ENCODE results near the gene RNPEPL1.
"Not testable (repeated sequence)": the region's sequence is repeated elsewhere in the genome, so short reads cannot be mapped to it uniquely, and the experiment has no call there.

The RNPEPL1 gene, protein sequence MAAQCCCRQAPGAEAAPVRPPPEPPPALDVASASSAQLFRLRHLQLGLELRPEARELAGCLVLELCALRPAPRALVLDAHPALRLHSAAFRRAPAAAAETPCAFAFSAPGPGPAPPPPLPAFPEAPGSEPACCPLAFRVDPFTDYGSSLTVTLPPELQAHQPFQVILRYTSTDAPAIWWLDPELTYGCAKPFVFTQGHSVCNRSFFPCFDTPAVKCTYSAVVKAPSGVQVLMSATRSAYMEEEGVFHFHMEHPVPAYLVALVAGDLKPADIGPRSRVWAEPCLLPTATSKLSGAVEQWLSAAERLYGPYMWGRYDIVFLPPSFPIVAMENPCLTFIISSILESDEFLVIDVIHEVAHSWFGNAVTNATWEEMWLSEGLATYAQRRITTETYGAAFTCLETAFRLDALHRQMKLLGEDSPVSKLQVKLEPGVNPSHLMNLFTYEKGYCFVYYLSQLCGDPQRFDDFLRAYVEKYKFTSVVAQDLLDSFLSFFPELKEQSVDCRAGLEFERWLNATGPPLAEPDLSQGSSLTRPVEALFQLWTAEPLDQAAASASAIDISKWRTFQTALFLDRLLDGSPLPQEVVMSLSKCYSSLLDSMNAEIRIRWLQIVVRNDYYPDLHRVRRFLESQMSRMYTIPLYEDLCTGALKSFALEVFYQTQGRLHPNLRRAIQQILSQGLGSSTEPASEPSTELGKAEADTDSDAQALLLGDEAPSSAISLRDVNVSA

GRCh38 chr2:240567872-240568677 lies at the start of gene RNPEPL1:
Gene RNPEPL1 (plus strand): TSS chr2:240568484. CDS start chr2:240568587, 103 bp downstream.
- DNase-seq (ENCODE audit: low spot score) = peak; percentile 65

DNA sequence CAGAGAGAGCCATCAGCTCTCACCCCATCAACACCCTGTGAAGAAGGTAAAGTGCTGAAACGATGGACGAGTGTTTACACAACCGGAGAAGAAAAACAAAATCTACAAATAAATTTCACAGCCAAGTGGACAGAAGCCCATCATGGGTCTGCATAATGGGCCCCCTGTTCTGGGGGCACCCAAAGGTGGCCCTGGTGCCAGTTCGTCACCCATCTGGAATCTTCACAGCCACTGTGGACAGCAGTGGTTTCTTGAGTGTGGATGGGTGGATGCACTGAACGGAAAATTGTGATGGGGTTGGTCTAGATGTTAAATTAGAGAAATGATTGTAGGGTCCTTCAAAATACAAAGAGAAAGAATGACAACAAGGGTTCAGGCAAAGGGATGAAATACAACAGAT lies 49.3 kb upstream of the RNPEPL1 start:
- DNase-seq (ENCODE audit: low spot score) = no peak

- no peak for DNase-seq (ENCODE audit: low spot score)
Measured at GRCh38 chr2:240519396-240520129, 48.7 kb upstream of the RNPEPL1 start.

DNA sequence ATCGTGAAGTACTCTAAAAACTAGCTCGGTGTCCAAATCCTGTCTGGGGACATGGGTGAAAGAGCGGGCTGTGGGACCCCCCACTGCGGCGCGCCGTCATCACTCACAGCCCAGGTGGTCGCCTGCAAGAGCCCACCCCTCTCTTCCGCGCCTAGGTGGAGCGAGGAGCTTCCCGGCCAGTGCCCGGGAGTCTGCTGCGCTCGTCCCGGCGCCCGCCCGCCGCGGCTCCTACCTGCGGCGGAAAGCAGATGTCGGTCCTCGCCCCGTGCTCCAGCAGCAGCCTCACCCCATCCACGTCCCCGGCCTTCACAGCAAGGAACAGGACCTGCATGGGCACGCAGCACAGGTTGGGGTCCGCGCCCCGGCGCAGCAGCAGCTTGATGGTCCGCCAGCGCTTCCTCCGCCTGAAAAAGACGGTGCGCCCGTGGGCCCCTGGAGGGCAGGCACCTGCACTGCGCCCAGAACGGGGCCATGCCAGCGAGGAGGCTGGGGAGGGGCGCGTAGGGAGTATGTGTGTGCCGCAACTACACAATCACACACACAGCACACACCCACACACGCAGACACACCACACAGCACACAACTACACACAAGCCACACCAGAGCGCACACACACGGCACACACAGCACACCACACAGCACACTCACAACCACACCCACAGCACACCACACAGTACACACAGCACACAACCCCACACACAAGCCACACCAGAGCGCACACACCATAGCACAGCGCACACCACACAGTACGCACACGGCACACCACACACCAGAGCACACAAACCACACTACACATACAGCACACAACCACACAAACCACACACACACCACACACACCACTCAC lies 47.9 kb upstream of the RNPEPL1 start:
- DNase-seq (ENCODE audit: low spot score) = no peak

- no peak for DNase-seq (ENCODE audit: low spot score)
Measured at GRCh38 chr2:240520974-240521350, 47.3 kb upstream of the RNPEPL1 start.

DNA sequence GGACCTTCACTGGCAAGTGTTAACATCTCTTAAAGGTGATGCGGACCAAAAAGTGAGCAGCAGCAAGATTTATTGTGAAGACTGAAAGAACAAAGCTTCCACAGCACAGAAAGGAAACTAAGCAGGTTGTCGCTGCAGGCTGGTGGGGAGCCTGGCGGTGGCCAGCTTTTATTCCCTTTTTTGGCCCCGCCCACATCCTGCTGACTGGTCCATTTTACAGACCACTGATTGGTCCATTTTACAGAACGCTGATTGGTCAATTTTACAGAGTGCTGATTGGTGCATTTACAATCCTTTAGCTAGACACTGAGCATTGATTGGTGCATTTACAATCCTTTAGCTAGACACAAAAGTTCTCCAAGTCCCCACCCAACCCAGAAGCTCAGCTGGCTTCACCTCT lies 46.4 kb upstream of the RNPEPL1 start:
- DNase-seq (ENCODE audit: low spot score) = not testable (repeated sequence)

DNA sequence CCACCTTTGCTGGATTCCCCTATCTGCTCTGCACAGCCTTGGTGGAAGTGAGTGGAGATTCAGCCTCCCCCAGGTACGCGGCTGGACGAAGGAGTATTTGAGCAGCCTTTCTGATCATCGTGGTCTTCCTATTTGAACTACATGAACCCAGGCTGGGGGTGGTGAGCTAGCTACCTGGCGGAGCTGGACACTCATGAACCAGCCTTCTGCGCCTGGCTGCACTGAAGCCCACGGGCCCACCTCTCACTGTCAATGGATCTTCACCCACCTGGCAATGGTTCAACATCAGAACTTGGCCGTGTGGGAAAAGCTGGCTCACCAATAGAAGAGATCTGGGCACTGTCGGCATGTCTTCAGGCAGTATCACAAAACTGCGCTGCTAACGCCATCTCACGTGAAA lies 45.9 kb upstream of the RNPEPL1 start:
- no peak for DNase-seq (ENCODE audit: low spot score)

GRCh38 chr2:240523451-240524281 lies 44.6 kb upstream of the RNPEPL1 start:
- no peak for DNase-seq (ENCODE audit: low spot score)

GRCh38 chr2:240524963-240525718 lies 43.1 kb upstream of the RNPEPL1 start:
- DNase-seq (ENCODE audit: low spot score) = no peak

DNA sequence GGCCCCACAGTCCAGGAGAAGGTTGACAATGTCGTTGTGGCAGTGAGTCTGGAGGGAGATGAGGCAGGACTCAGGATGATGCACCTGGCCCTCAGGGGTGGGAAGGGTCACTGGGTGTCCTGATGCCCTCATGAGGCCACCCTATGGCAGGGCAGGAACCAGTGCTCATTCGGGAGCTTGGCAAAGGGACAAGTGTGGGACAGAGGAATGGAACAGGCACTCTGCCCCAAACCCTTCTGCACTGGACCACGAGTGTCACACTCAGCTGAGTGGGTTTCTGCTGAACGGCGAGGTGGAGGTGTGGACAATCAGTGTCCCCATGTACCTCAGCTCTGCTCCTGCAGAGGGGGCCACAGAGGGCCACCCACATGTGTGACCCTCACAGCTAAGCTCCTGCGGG lies 42.5 kb upstream of the RNPEPL1 start:
- DNase-seq (ENCODE audit: low spot score) = no peak

DNA sequence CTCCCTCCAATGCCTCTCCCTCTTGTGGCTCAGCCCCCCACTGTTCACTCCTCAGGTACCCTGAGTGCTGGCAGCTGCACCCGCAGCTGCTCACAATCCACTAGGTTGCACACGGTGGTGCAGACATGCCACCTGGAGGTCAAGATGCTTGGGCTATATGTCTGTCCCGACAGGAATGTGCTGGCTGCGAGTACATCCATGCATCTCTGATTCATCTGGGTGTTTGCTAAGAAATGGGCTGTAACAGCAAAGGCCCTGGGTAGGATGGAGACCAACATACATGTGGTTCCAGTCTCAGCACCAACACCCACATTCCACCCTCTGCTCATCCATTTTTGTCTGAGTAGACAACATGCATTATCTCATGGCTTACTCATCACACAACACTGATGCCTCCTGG lies 41.8 kb upstream of the RNPEPL1 start:
- DNase-seq (ENCODE audit: low spot score) = no peak

GRCh38 chr2:240527153-240527750 lies 41.0 kb upstream of the RNPEPL1 start:
- no peak for DNase-seq (ENCODE audit: low spot score)

DNA sequence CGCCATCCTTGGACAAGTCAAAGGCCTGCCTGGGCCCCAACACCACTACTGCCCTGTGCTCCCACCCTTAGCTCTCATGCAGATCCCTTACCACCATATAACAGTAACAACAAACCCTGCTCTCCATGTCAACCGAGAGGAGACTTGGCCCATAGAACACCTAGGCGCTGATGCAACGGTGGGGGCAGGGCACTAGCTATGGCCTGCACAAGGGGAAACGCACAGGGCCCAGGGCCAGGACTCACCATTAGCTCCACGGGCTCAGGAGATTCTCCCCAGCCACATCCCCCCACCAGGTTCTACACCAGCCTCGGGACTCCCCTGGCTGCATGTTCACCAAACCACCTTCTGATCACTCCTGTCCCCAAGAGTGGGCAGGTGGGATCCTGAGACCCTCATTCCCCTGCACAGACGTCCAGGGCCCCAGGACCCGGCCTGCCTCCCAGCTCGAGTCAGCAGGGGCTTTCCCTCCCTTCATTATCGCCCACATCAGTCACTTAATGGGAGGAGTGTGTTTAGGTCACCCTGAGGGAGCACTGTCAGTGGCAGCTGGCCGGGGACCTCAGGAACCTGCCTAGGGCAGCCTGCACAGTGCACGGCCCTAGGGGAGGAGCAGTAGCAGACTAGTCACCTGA lies 39.8 kb upstream of the RNPEPL1 start:
- no peak for DNase-seq (ENCODE audit: low spot score)

DNA sequence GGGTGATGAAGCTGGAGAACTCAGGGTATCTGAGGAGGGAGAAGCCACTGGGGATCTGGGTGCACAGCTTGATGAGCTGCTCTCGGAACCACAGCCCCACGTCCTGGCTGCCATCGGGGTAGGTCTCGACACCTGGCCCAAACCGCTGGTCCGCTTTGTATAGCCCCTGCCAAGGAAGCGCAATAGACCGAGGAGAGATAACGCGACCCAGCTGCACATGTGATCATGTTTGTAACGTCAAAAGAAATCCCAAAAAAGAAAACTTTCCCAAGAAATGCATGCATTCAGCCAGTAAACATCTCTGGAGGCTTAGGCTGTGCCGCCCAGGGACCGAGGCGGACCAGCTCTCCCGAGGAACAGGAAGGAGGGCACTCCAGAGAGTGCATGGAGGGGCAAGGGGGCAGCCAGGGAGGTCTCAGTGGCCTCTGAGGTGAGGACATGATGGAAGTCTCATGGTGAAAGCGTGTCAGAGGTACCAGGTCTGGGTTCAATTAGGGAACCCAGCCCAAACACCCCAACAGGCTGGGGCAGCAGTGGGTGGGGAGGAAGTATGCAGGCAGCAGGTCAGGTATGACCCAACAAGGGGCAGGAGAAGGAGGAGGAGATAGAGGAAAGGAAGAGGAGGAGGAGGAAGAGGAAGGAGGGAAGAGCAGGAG lies 38.8 kb upstream of the RNPEPL1 start:
- DNase-seq (ENCODE audit: low spot score) = no peak

DNA sequence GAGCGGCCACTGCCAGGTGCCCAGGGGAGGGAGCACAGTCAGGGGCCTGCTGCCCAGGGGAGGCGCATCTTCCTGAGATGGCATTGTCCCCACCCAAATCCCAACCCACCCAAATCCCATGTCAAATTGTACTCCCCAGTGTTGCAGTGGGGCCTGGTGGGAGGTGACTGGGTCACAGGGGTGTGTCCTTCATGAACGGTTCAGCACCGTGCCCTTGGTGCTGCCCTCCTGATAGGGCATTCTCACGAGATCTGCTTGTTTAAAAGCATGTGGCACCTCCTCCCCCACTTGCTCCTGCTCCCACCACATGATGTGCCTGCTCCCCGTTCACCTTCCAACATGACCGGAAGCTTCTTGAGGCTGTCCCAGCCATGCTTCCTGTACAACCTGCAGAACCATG lies 38.1 kb upstream of the RNPEPL1 start:
- no peak for DNase-seq (ENCODE audit: low spot score)

DNA sequence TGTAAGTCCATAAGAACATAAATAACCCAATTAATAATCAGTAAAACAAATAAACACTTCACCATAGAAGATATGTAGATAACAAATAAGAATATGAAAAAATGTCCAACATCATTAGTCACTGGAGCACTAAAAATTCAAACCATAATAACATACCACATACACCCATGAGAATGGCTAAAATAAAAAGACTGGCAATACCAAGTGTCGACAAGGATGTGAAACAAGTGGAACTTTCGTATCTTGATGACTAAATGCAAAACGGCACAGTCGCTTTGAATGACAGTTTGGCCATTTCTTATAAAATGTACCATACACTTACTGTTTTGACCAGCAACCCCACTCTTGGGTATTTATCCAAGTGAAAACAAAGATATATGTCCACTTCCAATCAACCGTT lies 37.2 kb upstream of the RNPEPL1 start:
- DNase-seq (ENCODE audit: low spot score) = no peak

DNA sequence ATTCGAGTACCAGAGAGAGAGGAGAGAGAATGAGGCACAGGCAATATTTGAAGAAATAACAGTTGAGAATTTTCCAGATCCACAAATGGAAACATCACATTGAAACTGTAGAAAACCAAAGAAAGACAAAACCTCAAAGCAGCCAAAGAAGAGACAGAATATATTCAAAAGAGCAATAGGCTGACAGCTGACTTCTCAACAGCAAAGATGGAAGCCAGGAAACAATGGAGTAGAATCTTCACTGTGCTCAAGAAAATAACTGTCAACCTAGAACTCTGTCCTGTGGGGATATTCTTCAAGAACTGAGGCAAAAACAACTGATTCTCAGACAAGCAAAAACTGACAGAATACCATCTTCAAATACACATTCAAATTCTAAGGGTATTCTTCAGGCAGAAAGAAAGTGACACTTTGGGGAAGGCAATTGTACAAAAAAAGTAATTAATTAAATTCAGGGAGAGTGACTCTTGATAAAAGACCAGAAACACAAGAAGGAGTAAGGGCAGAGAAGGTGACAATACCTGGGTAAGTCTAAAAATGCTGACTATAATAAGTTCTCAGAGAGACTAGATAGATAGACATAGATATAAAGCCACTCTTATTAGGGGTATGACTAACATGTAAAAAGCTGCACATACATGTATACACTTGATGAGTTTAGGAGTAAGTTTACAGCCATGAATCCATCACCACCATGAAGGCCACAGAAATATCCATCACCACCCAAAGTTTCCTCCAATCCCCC lies 36.1 kb upstream of the RNPEPL1 start:
- no peak for DNase-seq (ENCODE audit: low spot score)
